SU-DHL-6 (cell line): ENCODE results near the gene RPS6KB2.

ENCODE experiments used
- H2AFZ ChIP-seq: fragments of 200-600 bp; sonication (generic); 2 replicates; pipeline ENCODE4 v1.6.1; 2014; ENCODE audit warnings: low read depth, mild to moderate bottlenecking, moderate library complexity, mixed read lengths, antibody characterized with exemption, low read length; ENCODE audit not compliant: severe bottlenecking
- H3F3A ChIP-seq: fragments of 200-600 bp; shearing (Covaris generic); 2 replicates; pipeline ENCODE4 v1.6.0; 2016; ENCODE audit warnings: antibody characterized with exemption, mild to moderate bottlenecking; ENCODE audit not compliant: insufficient read depth
- H3K27ac ChIP-seq: fragments of 200-600 bp; sonication (generic); 2 replicates; pipeline ENCODE4 v1.5.1; 2016; ENCODE audit warnings: low read depth, mild to moderate bottlenecking, low read length, moderate library complexity, mixed read lengths
- H3K27me3 ChIP-seq: fragments of 200-600 bp; sonication (generic), shearing (Covaris generic); 2 replicates; pipeline ENCODE4 v1.6.0; 2014; ENCODE audit warnings: mild to moderate bottlenecking, low read length
- H3K36me3 ChIP-seq: fragments of 200-600 bp; sonication (generic); 2 replicates; pipeline ENCODE4 v1.6.1; 2014; ENCODE audit warnings: mild to moderate bottlenecking, low read length, mixed read lengths
- H3K4me2 ChIP-seq: fragments of 300-600, 200-600 bp; shearing (Covaris generic), sonication (generic); 2 replicates; pipeline ENCODE4 v1.6.0; 2014; ENCODE audit warnings: low read length, low read depth, mild to moderate bottlenecking; ENCODE audit not compliant: poor library complexity, severe bottlenecking
- H3K4me3 ChIP-seq: fragments of 200-600 bp; sonication (generic); 2 replicates; pipeline ENCODE4 v1.5.1; 2014; ENCODE audit warnings: antibody characterized with exemption, low read length, mild to moderate bottlenecking, mixed read lengths; ENCODE audit not compliant: insufficient read depth, poor library complexity, severe bottlenecking
- H3K79me2 ChIP-seq: fragments of 200-600 bp; sonication (generic); 2 replicates; pipeline ENCODE4 v1.6.1; 2014; ENCODE audit warnings: mild to moderate bottlenecking, low read length, moderate library complexity; ENCODE audit not compliant: insufficient read depth
- H3K9ac ChIP-seq: fragments of 200-600 bp; sonication (generic); 2 replicates; pipeline ENCODE4 v1.7.0; 2014; ENCODE audit warnings: mild to moderate bottlenecking, low read length
- H3K9me2 ChIP-seq: fragments of 200-600 bp; sonication (generic); replicated peaks from 2 replicates; pipeline ENCODE4 v1.6.1; 2014; ENCODE audit warnings: low read length; ENCODE audit not compliant: insufficient read depth
- H3K9me3 ChIP-seq: fragments of 200-600 bp; sonication (generic); 2 replicates; pipeline ENCODE4 v1.6.1; 2014; ENCODE audit warnings: low read length, mixed read lengths; ENCODE audit not compliant: insufficient read depth
- H4K20me1 ChIP-seq: fragments of 200-600 bp; sonication (generic); 2 replicates; pipeline ENCODE4 v1.6.1; 2014; ENCODE audit warnings: low read depth, mild to moderate bottlenecking, antibody characterized with exemption, low read length, moderate library complexity, mixed read lengths
- EZH2phosphoT487 ChIP-seq: fragments of 200-600 bp; sonication (generic), shearing (Covaris generic); conservative IDR thresholded peaks from 2 replicates; pipeline ENCODE4 v1.6.1; 2018; ENCODE audit warnings: mild to moderate bottlenecking, antibody characterized with exemption, low read length, moderate library complexity, mixed read lengths
- TF ChIP-seq, protein P1 (sequence below): fragments of 200-600 bp; sonication (generic); IDR thresholded peaks from one replicate; pipeline ENCODE4 v1.5.1; 2017; ENCODE audit warnings: antibody characterized with exemption, mild to moderate bottlenecking, low read length, moderate library complexity; ENCODE audit not compliant: insufficient read depth, poor library complexity, severe bottlenecking

The RPS6KB2 gene

GRCh38 chr11:67483831-67484665 lies 55.8 kb downstream of the RPS6KB2 start:
- TF ChIP-seq, protein P1, sequence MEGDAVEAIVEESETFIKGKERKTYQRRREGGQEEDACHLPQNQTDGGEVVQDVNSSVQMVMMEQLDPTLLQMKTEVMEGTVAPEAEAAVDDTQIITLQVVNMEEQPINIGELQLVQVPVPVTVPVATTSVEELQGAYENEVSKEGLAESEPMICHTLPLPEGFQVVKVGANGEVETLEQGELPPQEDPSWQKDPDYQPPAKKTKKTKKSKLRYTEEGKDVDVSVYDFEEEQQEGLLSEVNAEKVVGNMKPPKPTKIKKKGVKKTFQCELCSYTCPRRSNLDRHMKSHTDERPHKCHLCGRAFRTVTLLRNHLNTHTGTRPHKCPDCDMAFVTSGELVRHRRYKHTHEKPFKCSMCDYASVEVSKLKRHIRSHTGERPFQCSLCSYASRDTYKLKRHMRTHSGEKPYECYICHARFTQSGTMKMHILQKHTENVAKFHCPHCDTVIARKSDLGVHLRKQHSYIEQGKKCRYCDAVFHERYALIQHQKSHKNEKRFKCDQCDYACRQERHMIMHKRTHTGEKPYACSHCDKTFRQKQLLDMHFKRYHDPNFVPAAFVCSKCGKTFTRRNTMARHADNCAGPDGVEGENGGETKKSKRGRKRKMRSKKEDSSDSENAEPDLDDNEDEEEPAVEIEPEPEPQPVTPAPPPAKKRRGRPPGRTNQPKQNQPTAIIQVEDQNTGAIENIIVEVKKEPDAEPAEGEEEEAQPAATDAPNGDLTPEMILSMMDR: no peak
- TF ChIP-seq EZH2phosphoT487: no peak
- peaks cover 18% of the 10 kb centered on the region for H3K79me2 ChIP-seq
- H3K4me3 ChIP-seq: peak overlapping the region; percentile 53
- H3K27ac ChIP-seq: peak overlapping the region; percentile 95
- H3K27me3 ChIP-seq: no peaks in the 10 kb centered on the region
- no peaks in the 10 kb centered on the region for H3K36me3 ChIP-seq
- H3K9ac ChIP-seq: peak overlapping the region; percentile 64
- H3F3A ChIP-seq: peaks cover 30% of the 10 kb centered on the region
- peak overlapping the region; percentile 96 for H3K4me2 ChIP-seq
- no peak overlapping the region for H2AFZ ChIP-seq
- no peaks in the 10 kb centered on the region for H4K20me1 ChIP-seq
- H3K9me3 ChIP-seq: no peaks in the 10 kb centered on the region
- no peaks in the 10 kb centered on the region for H3K9me2 ChIP-seq

DNA sequence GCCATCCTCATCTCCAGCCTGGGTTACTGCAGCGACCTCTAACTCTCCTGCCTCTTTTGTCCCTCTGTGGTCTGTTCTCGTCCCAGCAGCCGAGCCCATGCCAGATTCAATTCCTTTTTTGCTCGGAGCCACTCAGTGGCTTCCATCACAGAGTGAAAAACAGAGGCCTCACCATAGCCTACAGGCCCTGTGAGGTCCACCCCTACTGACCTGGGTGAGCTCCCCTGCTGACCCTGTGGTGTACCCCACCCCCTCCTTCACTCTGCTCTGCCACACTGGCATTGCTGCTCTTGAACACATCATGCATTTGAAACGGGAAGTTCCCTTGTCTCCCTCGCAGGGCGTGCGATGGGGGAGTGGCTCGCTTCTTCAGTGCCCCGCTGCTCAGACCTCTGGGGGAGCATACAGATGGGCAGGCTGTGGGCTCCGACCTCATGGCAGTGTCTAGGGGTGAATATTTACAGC lies 56.6 kb downstream of the RPS6KB2 start:
- Histone ChIP-seq H3K4me3 (peak overlapping the region; percentile 53), H3K79me2 (peaks cover 18% of the 10 kb centered on the region), H3K9me2 (no peaks in the 10 kb centered on the region), H3K4me2 (peak overlapping the region; percentile 96), H3K36me3 (no peaks in the 10 kb centered on the region), H3K27me3 (no peaks in the 10 kb centered on the region), H3F3A (peaks cover 28% of the 10 kb centered on the region), H3K9me3 (no peaks in the 10 kb centered on the region), H4K20me1 (no peaks in the 10 kb centered on the region), H2AFZ (no peak overlapping the region), H3K9ac (peak overlapping the region; percentile 64), H3K27ac (peak overlapping the region; percentile 95)
- no peak for TF ChIP-seq EZH2phosphoT487
- TF ChIP-seq, protein P1: no peak
